K562 (cell line): ENCODE measurements around the gene AJUBA. TPM values are rescaled to one million over a fixed set of nuclear protein-coding genes. Genes with fewer than 3 reads are reported as not detected.

Source experiments
- ASH1L ChIP-seq: fragments of 450-650 bp; IDR thresholded peaks from 2 replicates; pipeline ENCODE4 v1.6.1; 2018; ENCODE audit warnings: borderline replicate concordance, mild to moderate bottlenecking, low read depth; ENCODE audit not compliant: partially characterized antibody
- BRCA1 ChIP-seq, 2 experiments: fragments of 450-650 bp in 1 of 2; sonication (generic) in 1 of 2; formaldehyde crosslinking in 1 of 2; IDR thresholded peaks; 2 replicates each; pipeline versions ENCODE4 v1.5.0 to v1.6.1; 2017 to 2020; ENCODE audit warnings: mild to moderate bottlenecking in 1 of 2, missing genetic modification reagents in 1 of 2
- CHCHD3 ChIP-seq: fragments of 250-450 bp; sonication (Bioruptor Pico); IDR thresholded peaks from 2 replicates; pipeline ENCODE4 v2.1.2; 2022; ENCODE audit warnings: mild to moderate bottlenecking
- EGR1 ChIP-seq: fragments of 450-650 bp; conservative IDR thresholded peaks from 2 replicates; pipeline ENCODE4 v1.6.1; 2017; ENCODE audit warnings: mild to moderate bottlenecking
- ESRRB ChIP-seq: fragments of 250-450 bp; sonication (Bioruptor Pico); IDR thresholded peaks from 2 replicates; pipeline ENCODE4 v1.5.0; 2020; ENCODE audit warnings: mild to moderate bottlenecking, moderate library complexity, borderline replicate concordance
- GTF2A2 ChIP-seq: IDR thresholded peaks from 2 replicates; pipeline ENCODE4 v1.6.1; 2016; ENCODE audit warnings: mild to moderate bottlenecking, missing genetic modification characterization, missing compliant biosample characterization
- IFI16 ChIP-seq: fragments of 250-450 bp; sonication (Bioruptor Pico); IDR thresholded peaks from 2 replicates; pipeline ENCODE4 v2.1.2; 2022; ENCODE audit warnings: mild to moderate bottlenecking, inconsistent platforms
- LARP7 ChIP-seq: fragments of 450-650 bp; IDR thresholded peaks from 2 replicates; pipeline ENCODE4 v1.6.1; 2016
- MAZ ChIP-seq, 2 experiments: fragments of 450-650 bp in 1 of 2; sonication (generic) in 1 of 2; formaldehyde crosslinking; IDR thresholded peaks in 1 of 2; conservative IDR thresholded peaks in 1 of 2; 2 replicates each; pipeline versions ENCODE4 v1.4.0 to v1.5.0; 2020; ENCODE audit warnings: mild to moderate bottlenecking in 1 of 2, missing genetic modification reagents in 1 of 2
- MCM5 ChIP-seq: fragments of 450-650 bp; IDR thresholded peaks from 2 replicates; pipeline ENCODE4 v1.6.1; 2016; ENCODE audit warnings: low read depth
- MED1 ChIP-seq: sonication (generic); formaldehyde crosslinking; IDR thresholded peaks from 2 replicates; pipeline ENCODE4 v1.8.1; 2023; ENCODE audit warnings: missing genetic modification reagents, borderline replicate concordance
- NFYB ChIP-seq: IDR thresholded peaks from 2 replicates; pipeline ENCODE4 v1.6.1; 2011; ENCODE audit warnings: mild to moderate bottlenecking, moderate library complexity; ENCODE audit not compliant: insufficient read length; ENCODE audit errors: extremely low read depth
- POU5F1 ChIP-seq: fragments of 150-350 bp; IDR thresholded peaks from 2 replicates; pipeline ENCODE4 v1.6.1; 2014; ENCODE audit warnings: borderline replicate concordance, low read length, low read depth, mild to moderate bottlenecking; ENCODE audit not compliant: partially characterized antibody
- PTBP1 ChIP-seq: fragments of 200-400 bp; formaldehyde crosslinking; IDR thresholded peaks from 2 replicates; pipeline ENCODE4 v1.6.1; 2017; ENCODE audit warnings: low read depth, low read length
- TAF7 ChIP-seq: fragments of 450-650 bp; IDR thresholded peaks from 2 replicates; pipeline ENCODE4 v1.6.1; 2016; ENCODE audit warnings: missing genetic modification characterization, missing compliant biosample characterization
- TEAD2 ChIP-seq: fragments of 450-650 bp; IDR thresholded peaks from 2 replicates; pipeline ENCODE4 v1.6.1; 2016; ENCODE audit warnings: missing genetic modification characterization, control low read depth, missing compliant biosample characterization
- ZBED1 ChIP-seq: IDR thresholded peaks from 2 replicates; pipeline ENCODE4 v1.6.1; 2014
- ZNF384 ChIP-seq: IDR thresholded peaks from 2 replicates; pipeline ENCODE4 v1.6.1; 2012; ENCODE audit warnings: low read depth, low read length, improper control_type of control experiment
- ZNF695 ChIP-seq: fragments of 450-650 bp; formaldehyde crosslinking; IDR thresholded peaks from 2 replicates; pipeline ENCODE4 v1.4.0; 2020; ENCODE audit warnings: mild to moderate bottlenecking, moderate library complexity
- ZNF717 ChIP-seq: fragments of 250-450 bp; sonication (Bioruptor Pico); IDR thresholded peaks from 2 replicates; pipeline ENCODE4 v1.5.0; 2021
- polyA plus RNA-seq, 8 experiments: library from polyadenylated mRNA; depleted of rRNA in 4 of 8; stranded (reverse) in 5 of 8; unstranded in 3 of 8; fragments of >200 nt; fragmentation: Nextera tagmentation in 2 of 8; fragmentation: Illumina TruSeq in 1 of 8; extraction: Ambion mirVana in 2 of 8; extraction: Trizol in 1 of 8; gene quantifications; 2 replicates each; pipeline versions ENCODE4 v1.2.1 to v1.2.3, GENCODE V29; 2011 to 2014; ENCODE audit warnings: inconsistent platforms in 1 of 8, missing spikeins in 1 of 8
- total RNA-seq, 7 experiments: library from RNA; depleted of rRNA in 6 of 7; stranded (reverse); fragments of >200 nt in 6 of 7; fragmentation: Illumina TruSeq in 2 of 7; extraction: Trizol in 2 of 7; gene quantifications; 2 replicates each; pipeline versions ENCODE4 v1.2.1 to v1.2.3, GENCODE V29; 2011 to 2021; ENCODE audit warnings: low replicate concordance in 1 of 7
- TF ChIP-seq, protein P1 (sequence below): fragments of 200-400 bp; formaldehyde crosslinking; IDR thresholded peaks from 2 replicates; pipeline ENCODE4 v1.6.1; 2017; ENCODE audit warnings: mild to moderate bottlenecking, low read depth, low read length, moderate library complexity
- TF ChIP-seq, protein P2 (sequence below): fragments of 250-450 bp; sonication (Bioruptor Pico); IDR thresholded peaks from 2 replicates; pipeline ENCODE4 v1.9.0; 2021; ENCODE audit warnings: mild to moderate bottlenecking
- TF ChIP-seq, protein P3 (sequence below): fragments of 450-650 bp; IDR thresholded peaks from 2 replicates; pipeline ENCODE4 v1.6.1; 2018; ENCODE audit warnings: mild to moderate bottlenecking, low read depth; ENCODE audit not compliant: partially characterized antibody

The AJUBA gene
- total and polyA plus RNA-seq, 9 of the 15 experiments (the other 6 are each of a cell fraction or from before 2014, with no cell fraction given), result 0.73 to 4.7 (median 2.8) TPM

DNA sequence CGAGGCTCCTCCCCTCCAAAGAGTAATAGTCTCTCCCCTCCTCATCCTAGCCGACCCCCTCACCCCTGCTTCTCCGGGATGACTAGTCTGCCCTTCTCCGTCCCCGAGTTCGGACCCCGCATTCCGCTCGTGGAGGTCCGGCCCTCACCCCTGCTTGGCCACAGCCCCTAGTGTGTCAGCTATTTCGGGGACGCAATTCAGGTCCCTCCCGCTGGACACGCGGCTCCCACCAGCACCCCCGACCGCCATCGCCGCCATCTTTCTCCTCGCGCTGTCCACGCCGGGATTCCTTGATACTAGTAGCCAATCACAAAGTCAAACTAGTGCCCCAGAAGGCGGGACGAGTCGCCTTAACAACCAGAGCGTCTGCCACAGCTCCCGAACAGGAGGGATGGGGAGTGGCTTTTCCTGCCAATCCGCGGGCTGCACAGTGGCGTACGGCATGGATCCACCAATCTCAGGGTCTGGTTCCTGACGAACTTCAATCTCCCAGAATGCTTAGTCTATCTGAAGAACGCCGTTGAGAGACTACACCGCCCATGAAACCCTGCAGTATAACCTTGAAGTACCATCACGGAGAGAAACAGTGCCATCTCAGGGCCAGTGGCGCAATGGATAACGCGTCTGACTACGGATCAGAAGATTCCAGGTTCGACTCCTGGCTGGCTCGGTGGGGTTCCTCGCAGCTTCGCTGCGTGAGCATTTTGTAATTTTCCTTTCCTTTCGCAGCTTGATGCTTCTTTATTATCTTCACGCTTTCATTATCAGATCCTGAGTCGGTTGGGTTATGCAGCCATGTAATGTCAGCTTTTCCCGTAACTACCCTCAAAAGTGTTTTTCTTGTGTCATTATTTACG lies 53.0 kb downstream of the AJUBA start, which contains the start of gene PRMT5 (continued):
- no peak for TF ChIP-seq MED1 (CRISPR knock-in tag)
- TF ChIP-seq, protein P1, sequence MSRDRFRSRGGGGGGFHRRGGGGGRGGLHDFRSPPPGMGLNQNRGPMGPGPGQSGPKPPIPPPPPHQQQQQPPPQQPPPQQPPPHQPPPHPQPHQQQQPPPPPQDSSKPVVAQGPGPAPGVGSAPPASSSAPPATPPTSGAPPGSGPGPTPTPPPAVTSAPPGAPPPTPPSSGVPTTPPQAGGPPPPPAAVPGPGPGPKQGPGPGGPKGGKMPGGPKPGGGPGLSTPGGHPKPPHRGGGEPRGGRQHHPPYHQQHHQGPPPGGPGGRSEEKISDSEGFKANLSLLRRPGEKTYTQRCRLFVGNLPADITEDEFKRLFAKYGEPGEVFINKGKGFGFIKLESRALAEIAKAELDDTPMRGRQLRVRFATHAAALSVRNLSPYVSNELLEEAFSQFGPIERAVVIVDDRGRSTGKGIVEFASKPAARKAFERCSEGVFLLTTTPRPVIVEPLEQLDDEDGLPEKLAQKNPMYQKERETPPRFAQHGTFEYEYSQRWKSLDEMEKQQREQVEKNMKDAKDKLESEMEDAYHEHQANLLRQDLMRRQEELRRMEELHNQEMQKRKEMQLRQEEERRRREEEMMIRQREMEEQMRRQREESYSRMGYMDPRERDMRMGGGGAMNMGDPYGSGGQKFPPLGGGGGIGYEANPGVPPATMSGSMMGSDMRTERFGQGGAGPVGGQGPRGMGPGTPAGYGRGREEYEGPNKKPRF, result no peak
- TF ChIP-seq POU5F1, result no peak
- TF ChIP-seq MAZ (CRISPR knock-in tag; conservative IDR thresholded peaks at IDR 0.05 in 1 of 2, IDR thresholded peaks at IDR 0.05 in 1 of 2), result peak in 1 of 2 experiments; percentile 45; a peak in 2 of 4 replicates
- TF ChIP-seq, protein P2, sequence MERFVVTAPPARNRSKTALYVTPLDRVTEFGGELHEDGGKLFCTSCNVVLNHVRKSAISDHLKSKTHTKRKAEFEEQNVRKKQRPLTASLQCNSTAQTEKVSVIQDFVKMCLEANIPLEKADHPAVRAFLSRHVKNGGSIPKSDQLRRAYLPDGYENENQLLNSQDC (CRISPR knock-in tag), result peak; percentile 56; the same call in 1 of the 2 replicates
- TF ChIP-seq EGR1, result no peak
- no peak for TF ChIP-seq TEAD2
- TF ChIP-seq TAF7 (tag), result peak; percentile 97
- TF ChIP-seq BRCA1 (IDR thresholded peaks at IDR 0.05), result no peak
- TF ChIP-seq BRCA1 (CRISPR knock-in tag; IDR thresholded peaks at IDR 0.05), result no peak
- no peak for TF ChIP-seq MCM5
- TF ChIP-seq CHCHD3, result no peak
- TF ChIP-seq ASH1L, result peak; percentile 75
- no peak for TF ChIP-seq PTBP1
- TF ChIP-seq, protein P3, sequence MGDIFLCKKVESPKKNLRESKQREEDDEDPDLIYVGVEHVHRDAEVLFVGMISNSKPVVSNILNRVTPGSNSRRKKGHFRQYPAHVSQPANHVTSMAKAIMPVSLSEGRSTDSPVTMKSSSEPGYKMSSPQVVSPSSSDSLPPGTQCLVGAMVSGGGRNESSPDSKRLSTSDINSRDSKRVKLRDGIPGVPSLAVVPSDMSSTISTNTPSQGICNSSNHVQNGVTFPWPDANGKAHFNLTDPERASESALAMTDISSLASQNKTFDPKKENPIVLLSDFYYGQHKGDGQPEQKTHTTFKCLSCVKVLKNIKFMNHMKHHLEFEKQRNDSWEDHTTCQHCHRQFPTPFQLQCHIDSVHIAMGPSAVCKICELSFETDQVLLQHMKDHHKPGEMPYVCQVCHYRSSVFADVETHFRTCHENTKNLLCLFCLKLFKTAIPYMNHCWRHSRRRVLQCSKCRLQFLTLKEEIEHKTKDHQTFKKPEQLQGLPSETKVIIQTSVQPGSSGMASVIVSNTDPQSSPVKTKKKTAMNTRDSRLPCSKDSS, result no peak
- TF ChIP-seq ESRRB (CRISPR knock-in tag), result no peak
- no peak for TF ChIP-seq ZBED1
- TF ChIP-seq IFI16 (CRISPR knock-in tag), result no peak
- no peak for TF ChIP-seq ZNF717 (CRISPR knock-in tag)
- TF ChIP-seq GTF2A2, result no peak
- TF ChIP-seq ZNF695 (CRISPR knock-in tag), result no peak
- peak; percentile 34; the same call in 1 of the 2 replicates for TF ChIP-seq ZNF384
- TF ChIP-seq NFYB, result peak; percentile 79
- peak; percentile 88 for TF ChIP-seq LARP7
